NCI-H146 (cell line): Measurements from ENCODE around the gene PHKG1.
A peak's percentile ranks its signal among the peaks of the same experiment; 100 is the strongest.
"Not testable (repeated sequence)": the region's sequence is repeated elsewhere in the genome, so short reads cannot be mapped to it uniquely, and the experiment has no call there.

Experiments
- DNase-seq: peaks from one replicate; lab custom pipeline; 2025; lab: John Stamatoyannopoulos, UW

Gene PHKG1

DNA sequence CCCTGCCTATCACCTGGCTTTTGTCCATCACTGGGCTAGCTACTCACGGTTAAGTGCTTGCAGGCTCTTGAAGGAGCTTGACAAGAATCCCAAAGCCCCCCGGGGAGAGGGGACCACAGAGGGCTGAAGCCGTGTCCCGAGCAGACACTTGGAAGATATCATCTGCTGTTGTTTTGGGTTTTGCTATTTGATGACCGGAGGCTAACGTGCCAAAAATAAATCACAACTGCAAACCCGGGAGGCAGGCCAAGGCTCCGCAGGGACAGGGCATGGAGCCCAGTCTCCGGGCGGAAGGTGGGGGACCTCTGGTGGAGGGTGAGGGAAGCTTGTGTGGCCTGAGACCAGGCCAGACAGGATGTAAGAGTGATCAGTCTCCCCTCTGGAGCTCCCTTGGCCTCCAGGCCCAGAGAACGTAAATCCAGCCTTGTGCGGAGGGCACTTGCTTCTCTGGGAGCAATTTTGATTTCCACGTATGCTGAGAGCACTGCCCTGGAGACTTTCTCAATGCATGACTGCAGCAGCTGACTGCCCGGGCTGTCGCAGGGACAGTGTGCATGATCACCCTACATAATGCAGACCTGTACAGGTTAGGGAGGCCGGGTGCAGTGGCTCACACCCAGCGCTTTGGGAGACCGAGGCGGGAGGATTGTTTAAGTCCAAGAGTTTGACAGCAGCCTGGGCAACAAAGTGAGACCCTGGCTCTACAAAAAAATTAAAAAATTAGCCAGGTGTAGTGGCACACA is at the start of gene PHKG1:
Gene PHKG1 (minus strand): TSS at position 164 of the 743 bp plus-strand sequence. CDS start 4,011 bp downstream, outside the sequence.
- no peak for DNase-seq

DNA sequence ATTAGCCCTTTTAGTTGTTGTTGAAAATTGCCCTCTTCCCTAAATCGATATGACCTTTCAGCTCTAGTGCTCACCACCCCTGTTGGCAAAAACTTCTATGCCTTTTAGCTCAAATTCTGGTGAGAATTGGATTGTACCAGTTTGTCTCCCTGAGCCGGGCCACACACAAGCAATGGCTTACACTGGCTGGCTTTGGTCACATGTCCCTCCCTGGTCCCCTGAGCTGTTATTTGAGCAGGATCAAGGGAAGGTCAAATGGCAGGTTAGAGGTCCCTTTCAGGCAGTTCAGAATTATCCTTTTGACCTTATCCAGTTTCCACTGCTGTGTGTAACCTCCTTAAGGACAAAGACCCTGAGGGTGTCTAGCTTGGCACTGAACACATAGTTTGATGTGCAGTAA is 38.3 kb upstream of the PHKG1 start:
- not testable (repeated sequence) for DNase-seq

DNA sequence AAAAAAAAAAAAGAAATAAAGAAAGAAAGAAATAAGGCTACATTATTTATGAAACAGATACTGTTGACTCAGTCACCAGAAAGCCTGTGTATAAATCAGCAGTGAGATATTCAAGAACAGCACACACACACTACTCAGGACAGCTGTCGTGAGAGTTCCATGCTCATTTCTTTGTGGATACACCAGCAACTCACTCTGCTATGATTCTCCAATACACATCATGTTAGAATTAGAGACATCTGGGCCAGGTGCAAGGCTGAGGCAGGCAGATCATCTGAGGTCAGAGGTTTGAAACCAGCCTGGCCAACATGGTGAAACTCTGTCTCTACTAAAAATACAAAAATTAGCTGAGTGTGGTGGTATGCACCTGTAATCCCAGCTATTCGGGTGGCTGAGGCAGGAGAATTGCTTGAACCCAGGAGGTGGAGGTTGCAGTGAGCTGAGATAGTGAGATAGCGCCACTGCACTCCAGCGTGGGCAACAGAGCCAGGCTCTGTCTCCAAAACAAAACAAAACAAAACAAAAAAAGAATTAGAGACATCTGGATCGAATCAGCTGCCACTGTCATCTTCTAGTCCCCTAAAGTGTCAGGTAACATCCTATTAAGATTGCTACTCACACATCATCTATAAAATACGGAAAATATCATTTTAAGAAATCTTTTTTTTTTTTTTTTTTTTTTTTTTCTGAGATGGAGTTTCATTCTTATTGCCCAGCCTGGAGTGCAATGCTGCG is 34.7 kb upstream of the PHKG1 start:
- no peak for DNase-seq

DNA sequence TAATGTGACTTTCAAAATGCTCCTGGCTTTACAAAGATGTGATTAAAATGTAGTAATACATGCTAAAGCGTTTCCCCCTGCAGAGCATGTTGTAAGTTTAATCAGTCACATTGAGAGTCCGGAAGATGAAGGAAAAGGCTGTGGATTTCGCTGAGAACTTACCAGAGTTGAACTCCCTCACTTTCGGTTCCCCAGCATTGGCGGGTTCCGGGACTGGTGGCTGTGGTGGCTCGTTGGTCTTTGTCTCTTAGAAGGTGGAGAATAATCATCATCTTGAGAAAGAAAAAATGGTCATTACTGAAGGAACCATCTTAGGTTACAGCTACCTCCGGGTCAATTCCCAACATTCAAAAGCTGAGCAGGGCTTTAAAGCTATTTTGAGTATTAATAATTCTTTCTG is 33.1 kb upstream of the PHKG1 start:
- no peak for DNase-seq

DNA sequence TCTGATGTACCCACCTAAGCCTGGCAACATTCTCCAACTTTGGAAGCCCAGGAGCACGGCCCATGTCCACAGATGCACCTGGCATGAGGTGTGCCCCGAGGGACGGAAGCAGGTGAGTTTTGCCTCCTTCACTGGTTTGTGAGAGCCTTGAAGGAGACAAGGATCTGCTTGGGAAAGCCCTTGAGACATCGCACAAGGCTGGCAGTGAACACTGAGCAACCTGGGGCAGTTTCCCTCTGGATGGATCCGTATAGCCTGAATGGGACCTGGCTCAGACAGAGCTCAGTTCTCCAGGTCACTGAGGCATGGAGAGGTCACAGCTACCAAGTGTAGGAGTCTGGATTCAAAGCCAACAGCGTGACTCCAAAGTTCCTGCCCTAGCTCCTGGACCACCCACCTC is 32.2 kb upstream of the PHKG1 start:
- no peak for DNase-seq

DNA sequence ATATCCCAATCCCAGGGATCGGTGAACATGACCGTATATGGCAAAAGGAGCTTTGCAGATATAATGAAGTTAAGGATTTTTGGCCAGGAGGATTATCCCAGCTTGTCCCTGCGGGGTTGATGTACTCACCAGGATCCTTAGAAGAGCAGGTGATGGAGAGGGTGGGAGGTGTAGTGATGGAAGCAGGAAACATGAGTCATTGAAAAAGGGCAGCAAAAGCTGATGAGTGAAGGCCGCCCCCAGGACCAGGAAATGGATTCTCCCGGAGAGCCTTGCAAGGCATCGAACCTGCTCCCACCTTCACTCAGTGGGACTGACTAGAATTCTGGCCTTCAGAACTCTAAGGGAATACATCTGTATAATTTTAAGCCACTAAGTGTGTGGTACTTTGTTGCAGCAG is 28.7 kb upstream of the PHKG1 start:
- DNase-seq = no peak

DNA sequence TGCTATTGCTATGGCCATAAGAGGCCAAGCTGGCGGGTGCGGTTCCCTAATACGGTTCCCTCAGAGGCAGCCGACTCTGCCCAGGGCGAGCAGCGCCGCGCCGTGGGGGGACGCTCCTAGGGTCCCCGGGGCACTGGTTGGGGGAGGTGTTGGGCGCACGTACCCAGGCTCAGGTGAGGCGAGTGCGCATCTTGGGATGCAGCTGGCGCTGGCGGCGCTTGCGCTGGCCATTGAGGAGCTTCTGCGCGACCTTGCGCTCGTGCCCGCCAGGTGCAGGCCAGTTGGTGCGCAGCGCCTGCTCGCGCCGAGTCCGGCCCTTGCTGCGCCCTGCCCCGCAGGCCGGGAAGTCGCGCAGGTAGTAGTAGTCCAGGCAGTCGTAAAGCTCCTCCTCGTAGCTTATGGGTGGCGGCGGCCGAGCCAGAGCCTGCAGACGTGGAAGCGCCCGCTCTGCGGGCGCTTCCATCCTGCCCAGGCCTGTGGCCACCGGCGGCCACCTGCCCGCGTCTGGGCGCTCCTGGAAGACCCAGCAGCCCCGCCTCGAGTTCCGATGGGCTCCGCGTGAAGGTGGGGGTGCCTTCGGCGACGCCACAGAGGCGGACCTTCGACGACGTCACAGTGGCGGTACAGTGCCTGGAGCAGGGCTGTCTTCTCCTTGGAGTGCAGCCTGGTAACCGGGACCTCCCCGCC is 23.2 kb upstream of the PHKG1 start, which contains the start of gene NUPR2:
Gene NUPR2 (minus strand): TSS at position 566 of the 687 bp plus-strand sequence. CDS start 103 bp downstream, at position 463.
- DNase-seq = peak; percentile 50

DNA sequence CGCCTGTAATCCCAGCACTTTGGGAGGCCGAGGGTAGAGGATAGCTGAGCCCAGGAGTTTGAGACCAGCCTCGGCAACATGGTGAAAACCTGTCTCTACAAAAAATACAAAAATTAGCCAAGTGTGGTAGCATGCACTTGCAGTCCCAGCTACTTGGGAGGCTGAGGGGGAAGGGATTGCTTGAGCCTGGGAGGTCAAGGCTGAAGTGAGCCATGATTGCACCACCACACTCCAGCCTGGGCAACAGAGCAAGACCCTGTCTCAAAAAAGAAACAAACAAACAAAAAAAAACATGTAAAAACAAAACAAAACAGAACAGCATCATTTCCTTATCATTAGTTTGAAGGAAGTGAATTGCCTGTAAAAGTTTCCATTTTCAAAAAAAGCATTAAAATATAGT is 19.5 kb upstream of the PHKG1 start:
- DNase-seq = not testable (repeated sequence)

DNA sequence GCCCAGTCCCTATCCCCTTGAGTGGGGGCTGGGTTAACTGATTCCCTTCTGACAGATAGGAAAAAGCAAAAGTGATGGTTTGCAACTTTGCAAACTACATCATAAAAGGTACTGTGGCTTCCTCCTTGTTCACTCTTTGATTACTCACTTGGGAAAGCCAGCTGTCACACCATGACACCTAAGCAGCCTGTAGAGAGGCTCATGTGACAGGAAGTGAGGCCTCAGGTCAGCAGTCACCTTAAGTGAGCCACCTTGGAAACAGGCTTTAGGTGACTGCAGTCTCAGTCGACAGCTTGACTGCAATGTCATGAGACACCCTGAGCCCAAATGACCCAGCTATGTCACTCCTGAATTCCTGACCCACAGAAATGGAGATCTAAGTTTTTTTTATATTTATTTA is 17.9 kb upstream of the PHKG1 start:
- DNase-seq = no peak

DNA sequence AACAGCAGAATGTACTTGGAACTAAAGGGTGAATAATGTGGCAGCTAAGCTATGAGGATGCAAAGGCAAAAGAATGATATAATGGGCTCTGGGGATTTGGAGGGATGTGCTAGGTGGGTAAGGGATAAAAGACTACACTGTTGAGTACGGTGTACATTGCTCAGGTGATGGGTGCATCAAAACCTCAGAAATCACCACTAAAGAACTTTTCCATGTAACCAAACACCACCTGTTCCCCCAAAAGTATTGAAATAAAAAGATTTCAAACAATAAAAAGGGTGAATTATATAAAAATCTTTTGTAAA is 15.2 kb upstream of the PHKG1 start:
- no peak for DNase-seq

DNA sequence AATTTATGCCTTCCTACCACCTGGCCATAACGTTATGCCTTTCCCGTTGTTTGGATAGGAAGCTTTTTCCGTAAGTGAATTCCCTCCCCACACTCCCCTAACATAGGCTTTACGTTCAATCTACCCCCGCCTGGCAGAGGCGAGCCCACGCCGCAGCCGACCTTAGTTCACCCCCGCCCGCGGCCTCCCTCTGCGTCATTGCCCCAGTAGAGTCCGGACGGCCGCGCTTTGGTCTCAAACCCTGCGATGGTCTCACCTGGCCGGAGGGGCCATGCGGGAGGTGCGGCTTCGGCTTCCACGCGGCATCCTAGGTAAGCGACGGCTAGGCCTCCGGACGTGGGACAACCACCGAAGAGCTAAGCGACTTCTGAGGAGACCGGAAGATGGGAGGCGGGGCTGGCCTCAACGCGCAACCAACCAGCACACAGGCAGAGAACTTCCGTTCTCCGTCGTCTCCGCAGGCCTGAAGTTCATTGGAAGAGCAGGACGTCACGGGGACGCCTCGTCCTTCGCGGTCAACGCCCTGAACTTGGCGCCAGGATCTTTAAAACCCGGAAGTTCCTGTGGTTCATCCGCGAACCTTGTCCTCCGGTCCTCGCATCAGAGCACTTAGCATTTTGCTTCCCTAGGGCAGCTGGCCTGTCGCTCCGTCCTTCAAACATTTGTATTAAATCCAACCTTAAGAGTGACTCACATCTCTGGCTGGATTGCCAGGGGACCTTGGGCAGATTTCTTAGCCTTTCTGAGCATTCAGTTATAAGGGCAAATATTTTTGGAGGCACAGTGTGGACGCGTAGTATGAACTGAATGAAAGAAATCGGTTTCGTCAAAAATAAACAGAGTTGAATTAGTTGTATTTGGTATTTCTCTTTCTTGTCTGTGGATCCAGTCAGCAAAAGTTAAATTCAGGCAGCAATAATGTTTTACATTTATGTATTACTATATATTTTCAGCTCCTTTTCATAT is 13.6 kb upstream of the PHKG1 start, which contains the start of gene CHCHD2:
Gene CHCHD2 (minus strand): TSS at position 369 of the 966 bp plus-strand sequence. CDS start 63 bp downstream, at position 306.
- peak; percentile 99 for DNase-seq

DNA sequence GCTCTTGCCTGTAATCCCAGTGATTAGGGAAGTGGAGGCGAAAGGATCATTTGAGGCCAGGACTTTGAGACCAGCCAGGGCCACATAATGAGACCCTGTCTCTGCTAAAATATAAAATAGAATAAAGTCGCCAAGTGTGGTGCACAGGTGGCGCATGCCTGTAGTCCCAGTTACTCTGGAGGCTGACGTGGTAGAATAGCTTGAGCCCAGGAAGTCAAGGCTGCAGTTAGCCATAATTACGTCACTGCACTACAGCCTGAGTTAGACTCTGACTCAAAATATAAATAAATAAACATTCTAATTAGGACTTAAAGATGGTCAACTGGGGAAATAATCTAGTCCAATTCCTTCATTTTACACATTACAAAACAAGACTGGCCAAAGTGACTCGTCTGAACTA is 12.8 kb upstream of the PHKG1 start:
- DNase-seq = peak; percentile 26

DNA sequence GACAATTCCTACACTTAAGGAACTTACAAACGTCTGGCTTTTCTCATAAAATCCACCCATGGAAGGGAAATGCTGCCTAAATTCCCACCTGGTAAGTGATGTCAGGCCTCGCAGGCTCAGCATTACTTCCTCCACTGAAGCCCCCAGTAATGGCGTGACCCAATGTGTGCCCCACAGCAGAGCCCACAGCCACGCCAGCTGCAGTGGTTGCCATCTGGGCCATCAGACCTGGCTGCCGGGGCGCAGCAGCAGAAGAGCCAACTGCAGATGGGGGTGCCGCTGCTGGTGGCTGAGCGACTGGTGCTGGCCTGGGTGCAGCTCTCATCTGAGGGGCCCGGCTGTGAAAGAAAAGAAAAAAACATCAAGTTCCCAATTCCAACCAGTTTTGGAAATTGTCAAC is 11.4 kb upstream of the PHKG1 start:
- not testable (repeated sequence) for DNase-seq

DNA sequence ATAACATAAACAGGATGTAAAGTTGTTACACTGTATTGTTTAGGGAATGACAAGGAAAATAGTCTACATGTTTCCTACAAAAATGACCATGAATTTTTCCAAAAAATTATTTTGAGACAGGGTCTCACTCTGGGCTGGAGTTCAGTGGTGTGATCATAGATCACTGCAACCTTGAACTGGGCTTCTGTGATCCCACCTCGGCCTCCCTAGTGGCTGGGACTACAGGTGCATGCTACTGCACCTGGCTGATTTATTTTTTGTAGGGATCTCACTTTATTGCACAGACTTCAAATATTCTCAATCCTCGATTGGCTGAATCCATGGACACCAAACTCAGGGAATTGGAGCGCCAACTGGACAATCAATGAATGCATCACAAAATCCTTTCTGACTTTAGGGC is 6.9 kb upstream of the PHKG1 start:
- no peak for DNase-seq

DNA sequence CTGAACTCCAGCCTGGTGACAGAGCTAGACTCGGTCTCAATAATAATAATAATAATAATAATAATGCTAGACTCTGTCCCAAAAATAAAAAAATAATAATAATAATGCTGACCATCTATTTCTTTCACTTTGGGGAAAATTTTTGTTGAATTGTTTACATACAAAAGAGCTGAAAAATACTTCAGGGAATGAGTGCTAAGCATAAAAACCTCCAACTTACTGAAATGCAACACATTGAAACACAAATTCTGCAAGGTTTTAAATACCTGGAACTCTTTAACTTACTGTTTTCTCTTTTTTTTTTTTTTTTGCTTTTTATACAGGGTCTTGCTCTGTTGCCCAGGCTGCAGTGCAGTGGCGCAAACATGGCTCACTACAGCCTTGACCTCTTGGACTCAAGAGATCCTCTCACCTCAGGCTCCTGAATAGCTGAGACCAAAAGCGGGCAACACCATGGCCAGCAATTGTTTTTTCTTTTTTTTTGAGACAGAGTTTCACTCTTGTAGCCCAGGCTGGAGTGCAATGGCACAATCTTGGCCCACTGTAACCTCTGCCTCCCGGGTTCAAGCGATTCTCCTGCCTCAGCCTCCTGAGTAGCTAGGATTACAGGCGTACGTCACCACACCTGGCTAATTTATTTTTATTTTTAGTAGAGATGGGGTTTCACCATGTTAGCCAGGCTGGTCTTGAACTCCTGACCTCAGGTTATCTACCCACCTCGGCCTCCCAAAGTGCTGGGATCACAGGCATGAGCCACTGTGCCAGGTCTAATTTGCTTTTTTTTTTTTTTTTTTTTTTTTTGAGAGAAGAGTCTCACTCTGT is 5.6 kb upstream of the PHKG1 start:
- DNase-seq = not testable (repeated sequence)

DNA sequence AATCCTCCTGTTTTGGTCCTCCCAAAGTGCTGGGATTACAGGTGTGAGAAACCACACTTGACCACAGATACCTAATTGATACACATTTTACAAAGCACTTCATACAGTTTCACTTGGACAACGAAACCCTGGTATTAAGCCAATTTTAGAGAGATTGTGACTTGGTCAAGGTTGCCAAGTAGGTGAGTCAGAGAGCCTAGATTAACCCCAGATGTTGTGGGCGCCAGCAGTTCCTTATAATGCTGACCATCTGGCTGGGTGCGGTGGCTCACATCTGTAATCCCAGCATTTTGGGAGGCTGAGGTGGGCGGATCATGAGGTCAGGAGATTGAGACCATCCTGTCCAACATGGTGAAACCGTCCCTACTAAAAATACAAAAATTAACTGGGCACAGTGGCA is 4.9 kb upstream of the PHKG1 start:
- DNase-seq = no peak

DNA sequence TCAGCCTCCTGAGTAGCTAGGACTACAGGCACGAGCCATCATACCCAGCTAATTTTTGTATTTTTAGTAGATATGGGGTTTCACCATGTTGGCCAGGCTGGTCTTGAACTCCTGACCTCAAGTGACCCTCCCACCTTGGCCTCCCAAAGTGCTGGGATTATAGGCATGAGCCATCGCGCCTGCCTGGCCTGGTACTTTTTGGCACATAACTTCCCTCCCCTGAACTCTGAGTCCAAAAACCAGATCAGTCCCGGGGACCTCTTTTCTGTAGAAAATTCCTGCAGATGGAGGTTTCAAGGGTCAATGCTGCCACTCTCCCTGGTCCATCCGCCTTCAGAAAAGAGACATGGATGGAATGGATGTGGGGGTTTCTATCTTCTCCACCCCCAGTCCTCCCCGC is 364 bp downstream of the PHKG1 start:
- DNase-seq = not testable (repeated sequence)

DNA sequence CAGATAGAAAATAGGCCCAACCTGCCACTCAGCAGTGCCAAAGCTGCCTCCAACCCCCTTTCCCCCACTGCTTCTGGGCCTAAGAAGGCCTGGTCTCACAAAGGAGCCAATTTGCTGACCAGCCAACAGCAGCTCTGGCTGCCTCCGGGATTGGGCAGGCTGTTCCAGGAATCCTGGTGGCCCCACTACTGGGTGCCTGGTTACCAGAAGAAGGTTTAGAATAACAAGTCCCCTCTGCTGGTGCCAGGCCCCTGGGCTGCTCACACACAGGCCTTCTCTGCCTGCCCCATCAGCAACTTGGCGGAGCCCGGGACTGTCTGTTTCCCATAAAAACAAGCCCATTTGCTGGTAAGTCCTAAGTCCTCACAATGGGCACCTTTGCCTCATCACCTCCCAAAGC is 1.2 kb downstream of the PHKG1 start:
- DNase-seq = no peak

DNA sequence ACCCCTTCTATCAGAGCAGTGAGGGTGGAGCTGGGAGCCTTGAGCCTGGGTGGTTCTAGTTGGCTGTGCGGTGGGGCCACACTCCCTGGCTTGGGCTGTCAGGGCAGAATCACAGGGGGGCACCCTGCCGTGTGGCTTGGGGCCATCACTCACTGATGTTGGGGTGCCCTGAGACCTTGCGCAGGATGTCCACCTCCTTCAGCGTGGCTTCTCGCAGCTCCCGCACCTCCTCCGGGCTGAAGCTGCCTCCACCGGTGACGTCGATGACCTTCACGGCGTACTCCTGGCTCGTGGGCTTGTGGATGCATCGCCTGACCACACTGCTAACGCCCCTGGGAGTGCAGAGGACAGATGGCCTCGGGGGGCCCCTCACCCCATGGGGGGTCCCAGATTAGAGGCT is 5.3 kb downstream of the PHKG1 start:
- DNase-seq = no peak

DNA sequence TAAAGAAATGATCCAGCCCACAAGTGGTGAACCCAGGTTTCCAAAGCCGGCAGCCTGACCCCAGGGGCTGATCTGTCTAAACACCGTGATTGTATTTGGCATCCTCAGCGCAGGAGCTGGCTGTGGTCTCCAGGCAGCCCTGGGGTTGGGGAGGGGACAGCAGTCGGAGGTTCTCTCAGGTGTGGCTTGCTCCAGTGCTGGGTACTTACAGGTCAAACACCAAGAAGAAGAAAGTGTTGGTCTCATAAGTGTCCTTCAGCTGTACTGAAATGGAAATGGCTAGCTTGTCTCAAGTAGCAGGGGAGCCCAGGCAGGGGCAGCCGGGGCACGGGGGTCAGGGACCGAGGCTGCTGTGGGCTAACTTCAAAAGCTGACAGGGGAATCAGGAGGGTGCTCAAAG is 6.0 kb downstream of the PHKG1 start:
- DNase-seq = no peak
